CD14-positive monocyte (primary cell): ENCODE data around the gene MSI2. TPM values are rescaled to one million over a fixed set of nuclear protein-coding genes. Genes with fewer than 3 reads are reported as not detected.
A peak's percentile ranks its signal among the peaks of the same experiment; 100 is the strongest.

Source experiments
- DNase-seq, 3 donors: peaks; one replicate each; pipeline ENCODE4 v3.0.0-alpha.2; 2011 to 2022
- H2AFZ ChIP-seq: 2 replicates; pipeline ENCODE4 v1.6.0; 2012; ENCODE audit warnings: mild to moderate bottlenecking, low read depth, low read length, inconsistent platforms; ENCODE audit not compliant: insufficient read depth, poor library complexity, severe bottlenecking
- H3K27ac ChIP-seq, 2 donors: 1 replicate in 1 of 2; 2 replicates in 1 of 2; pipeline ENCODE4 v1.5.1; 2012 to 2013; ENCODE audit warnings: low read length in 2 of 2, control low read depth in 1 of 2, inconsistent platforms in 1 of 2, low read depth in 1 of 2, mild to moderate bottlenecking in 1 of 2
- H3K27me3 ChIP-seq, 2 donors: one replicate each; pipeline versions ENCODE4 v1.6.0 to v1.6.1; 2011 to 2013; ENCODE audit warnings: low read length in 2 of 2; ENCODE audit not compliant: control insufficient read depth in 2 of 2, insufficient read depth in 2 of 2
- H3K36me3 ChIP-seq, 2 donors: replicated peaks in 1 of 2; 1 replicate in 1 of 2; 2 replicates in 1 of 2; pipeline versions ENCODE4 v1.5.1 to v1.6.1; 2012 to 2013; ENCODE audit warnings: low read length in 2 of 2, control low read depth in 1 of 2, inconsistent platforms in 1 of 2, mild to moderate bottlenecking in 1 of 2; ENCODE audit not compliant: insufficient read depth in 2 of 2, control insufficient read depth in 1 of 2
- H3K4me1 ChIP-seq, 2 donors: 1 replicate in 1 of 2; 2 replicates in 1 of 2; pipeline versions ENCODE4 v1.5.1 to v1.6.1; 2012 to 2013; ENCODE audit warnings: low read length in 2 of 2, control low read depth in 1 of 2, inconsistent platforms in 1 of 2, mild to moderate bottlenecking in 1 of 2, moderate library complexity in 1 of 2; ENCODE audit not compliant: insufficient read depth in 2 of 2, control insufficient read depth in 1 of 2
- H3K4me2 ChIP-seq: replicated peaks from 2 replicates; pipeline ENCODE3; 2012; ENCODE audit warnings: low read length, moderate library complexity, mild to moderate bottlenecking; ENCODE audit not compliant: poor library complexity, severe bottlenecking; ENCODE audit errors: extremely low read depth
- H3K4me3 ChIP-seq, 3 experiments: fragments of 200-600 bp in 1 of 3; sonication (generic) in 1 of 3; replicated peaks in 1 of 3; 1 replicate in 2 of 3; 2 replicates in 1 of 3; pipeline ENCODE4 v1.5.1; 2011 to 2013; ENCODE audit warnings: low read length in 3 of 3, mild to moderate bottlenecking in 3 of 3, control low read depth in 2 of 3, low read depth in 2 of 3, inconsistent platforms in 1 of 3, moderate library complexity in 1 of 3
- H3K79me2 ChIP-seq: 2 replicates; pipeline ENCODE4 v1.6.0; 2012; ENCODE audit warnings: mild to moderate bottlenecking, control low read depth, inconsistent platforms, low read length, moderate library complexity; ENCODE audit not compliant: insufficient read depth
- H3K9ac ChIP-seq: 2 replicates; pipeline ENCODE4 v1.6.0; 2017; ENCODE audit warnings: low read length, mild to moderate bottlenecking; ENCODE audit not compliant: insufficient read depth, poor library complexity, severe bottlenecking
- H3K9me3 ChIP-seq, 2 donors: replicated peaks in 1 of 2; 1 replicate in 1 of 2; 2 replicates in 1 of 2; pipeline versions ENCODE4 v1.5.1 to v1.6.1; 2012 to 2013; ENCODE audit warnings: low read length in 2 of 2, control low read depth in 1 of 2; ENCODE audit not compliant: control insufficient read depth in 1 of 2, insufficient read depth in 1 of 2
- H4K20me1 ChIP-seq: 2 replicates; pipeline ENCODE4 v1.6.0; 2012; ENCODE audit warnings: mild to moderate bottlenecking, low read length, control low read depth, moderate library complexity; ENCODE audit not compliant: insufficient read depth
- H3K27ac Mint-ChIP-seq, 7 donors: one replicate each; pipeline ENCODE4 v1.8.0; 2020; ENCODE audit warnings: mild to moderate bottlenecking in 7 of 7, mixed read lengths in 7 of 7, moderate library complexity in 6 of 7, inconsistent platforms in 2 of 7
- H3K27me3 Mint-ChIP-seq, 3 donors: one replicate each; pipeline ENCODE4 v1.8.0; 2021 to 2022; ENCODE audit warnings: low read depth in 3 of 3, mild to moderate bottlenecking in 3 of 3, mixed read lengths in 3 of 3, moderate library complexity in 3 of 3, inconsistent platforms in 1 of 3
- H3K36me3 Mint-ChIP-seq, 2 donors: one replicate each; pipeline ENCODE4 v1.8.0; 2020; ENCODE audit warnings: mixed read lengths in 2 of 2, inconsistent platforms in 1 of 2, mild to moderate bottlenecking in 1 of 2
- H3K4me1 Mint-ChIP-seq: one replicate; pipeline ENCODE4 v1.8.0; 2020; ENCODE audit warnings: mild to moderate bottlenecking, mixed read lengths
- H3K4me3 Mint-ChIP-seq, 2 donors: one replicate each; pipeline ENCODE4 v1.8.0; 2020; ENCODE audit warnings: mild to moderate bottlenecking in 2 of 2, mixed read lengths in 2 of 2, moderate library complexity in 1 of 2
- H3K9me3 Mint-ChIP-seq, 7 donors: one replicate each; pipeline ENCODE4 v1.8.0; 2020 to 2022; ENCODE audit warnings: mixed read lengths in 7 of 7, mild to moderate bottlenecking in 6 of 7, moderate library complexity in 6 of 7, inconsistent platforms in 2 of 7
- WGBS: methylation state at CpG from one replicate; pipeline ENCODE4 v1.1.5; 2013; ENCODE audit warnings: missing lambda C conversion rate; ENCODE audit not compliant: insufficient coverage; 5-methylcytosine and 5-hydroxymethylcytosine counted together
- intact Hi-C, 2 donors: fragments of 100-400 bp; cut with micrococcal nuclease; formaldehyde crosslinking; loops; one replicate each; pipeline versions ENCODE4 v1.15.0 to v1.15.1; 2023
- polyA plus RNA-seq, 3 donors: library from polyadenylated mRNA; depleted of rRNA in 1 of 3; unstranded in 2 of 3; stranded (reverse) in 1 of 3; fragments of 300-500 nt in 2 of 3; fragments of >200 nt in 1 of 3; fragmentation: Illumina TruSeq in 2 of 3; gene quantifications; 1 replicate in 2 of 3; 2 replicates in 1 of 3; pipeline ENCODE4 v1.2.3, GENCODE V29; 2012 to 2021
- TF ChIP-seq, protein P1 (sequence below): fragments of 200-600 bp; IDR thresholded peaks from one replicate; pipeline ENCODE4 v1.8.0; 2022; ENCODE audit warnings: antibody characterized with exemption, mild to moderate bottlenecking

The MSI2 gene
- polyA plus RNA-seq, 3 donors: 0.20 to 6.6 (median 0.37) TPM

- intact Hi-C loops: no loop called here
- no CpG with 5 or more reads among the region's 5 CpGs for WGBS
These were observed 29.4 kb downstream of the MSI2 start for GRCh38 chr17:57285701-57286100.

GRCh38 chr17:57286399-57287105, 30.2 kb downstream of the MSI2 start:
- no peak overlapping the region for H2AFZ ChIP-seq
- H3K36me3 ChIP-seq: no peaks in the 10 kb centered on the region
- no peak overlapping the region for H3K27ac ChIP-seq
- H3K4me1 Mint-ChIP-seq: peaks cover 51% of the 10 kb centered on the region
- no peak for DNase-seq
- H3K27me3 ChIP-seq: no peaks in the 10 kb centered on the region
- H3K4me1 ChIP-seq: peaks cover 24 to 28% of the 10 kb centered on the region in 2 donors
- H3K4me3 ChIP-seq: no peak overlapping the region
- H3K9me3 ChIP-seq: no peaks in the 10 kb centered on the region
- no peaks in the 10 kb centered on the region for H3K9me3 Mint-ChIP-seq
- no peak overlapping the region for H3K9ac ChIP-seq
- H3K4me2 ChIP-seq: no peak overlapping the region
- H3K4me3 Mint-ChIP-seq: peak overlapping the region in 1 of 2 donors; percentile 86
- no peak overlapping the region for H3K27ac Mint-ChIP-seq
- 95% methylated on average over 7 of the region's 17 CpGs for WGBS
- H3K27me3 Mint-ChIP-seq: peaks cover 1 to 4% (median 3%) of the 10 kb centered on the region in 3 donors
- H4K20me1 ChIP-seq: peaks cover 8% of the 10 kb centered on the region
- no peaks in the 10 kb centered on the region for H3K79me2 ChIP-seq
- TF ChIP-seq, protein P1, sequence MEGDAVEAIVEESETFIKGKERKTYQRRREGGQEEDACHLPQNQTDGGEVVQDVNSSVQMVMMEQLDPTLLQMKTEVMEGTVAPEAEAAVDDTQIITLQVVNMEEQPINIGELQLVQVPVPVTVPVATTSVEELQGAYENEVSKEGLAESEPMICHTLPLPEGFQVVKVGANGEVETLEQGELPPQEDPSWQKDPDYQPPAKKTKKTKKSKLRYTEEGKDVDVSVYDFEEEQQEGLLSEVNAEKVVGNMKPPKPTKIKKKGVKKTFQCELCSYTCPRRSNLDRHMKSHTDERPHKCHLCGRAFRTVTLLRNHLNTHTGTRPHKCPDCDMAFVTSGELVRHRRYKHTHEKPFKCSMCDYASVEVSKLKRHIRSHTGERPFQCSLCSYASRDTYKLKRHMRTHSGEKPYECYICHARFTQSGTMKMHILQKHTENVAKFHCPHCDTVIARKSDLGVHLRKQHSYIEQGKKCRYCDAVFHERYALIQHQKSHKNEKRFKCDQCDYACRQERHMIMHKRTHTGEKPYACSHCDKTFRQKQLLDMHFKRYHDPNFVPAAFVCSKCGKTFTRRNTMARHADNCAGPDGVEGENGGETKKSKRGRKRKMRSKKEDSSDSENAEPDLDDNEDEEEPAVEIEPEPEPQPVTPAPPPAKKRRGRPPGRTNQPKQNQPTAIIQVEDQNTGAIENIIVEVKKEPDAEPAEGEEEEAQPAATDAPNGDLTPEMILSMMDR: no peak
- H3K36me3 Mint-ChIP-seq: peaks cover 11 to 24% of the 10 kb centered on the region in 2 donors
- intact Hi-C loops: no loop called here

More at GRCh38 chr17:57285701-57286100, 29.4 kb downstream of the MSI2 start:
- TF ChIP-seq, protein P1: no peak
- Histone ChIP-seq H3K9ac (no peak overlapping the region), H3K36me3 (no peaks in the 10 kb centered on the region), H3K79me2 (no peaks in the 10 kb centered on the region), H3K9me3 (no peaks in the 10 kb centered on the region), H3K4me2 (peak overlapping the region; percentile 56), H2AFZ (peak overlapping the region; percentile 35), H3K27ac (no peak overlapping the region), H3K27me3 (no peaks in the 10 kb centered on the region), H3K4me3 (peak overlapping the region in 1 of 3 experiments; percentile 54), H4K20me1 (peaks cover 8% of the 10 kb centered on the region), H3K4me1 (peaks cover 24 to 28% of the 10 kb centered on the region in 2 donors)
- no peak for DNase-seq
- Mint-ChIP-seq H3K4me1 (peaks cover 51% of the 10 kb centered on the region), H3K27ac (peak overlapping the region in 1 of 7 donors; percentile 7), H3K36me3 (peaks cover 12 to 23% of the 10 kb centered on the region in 2 donors), H3K4me3 (peak overlapping the region; percentile 64 to 86), H3K9me3 (no peaks in the 10 kb centered on the region), H3K27me3 (peaks cover 1 to 4% (median 3%) of the 10 kb centered on the region in 3 donors)
